Stomach (tissue), 4 donors: ENCODE measurements around the gene UBAC2.

Source experiments
- EP300 ChIP-seq: sonication (generic); formaldehyde crosslinking; IDR thresholded peaks from one replicate; pipeline ENCODE4 v1.6.1; 2017; ENCODE audit warnings: antibody characterized with exemption
- POLR2A ChIP-seq, 4 donors: fragments of 450-650 bp; IDR thresholded peaks; one replicate each; pipeline ENCODE4 v1.6.1; 2016; ENCODE audit warnings: antibody characterized with exemption in 4 of 4, control low read depth in 2 of 4, mild to moderate bottlenecking in 1 of 4, moderate library complexity in 1 of 4
- POLR2AphosphoS5 ChIP-seq, 3 donors: sonication (generic); formaldehyde crosslinking; IDR thresholded peaks; one replicate each; pipeline ENCODE4 v1.6.1; 2016; ENCODE audit warnings: antibody characterized with exemption in 3 of 3
- TF ChIP-seq, protein P1 (sequence below), 7 experiments: fragments of 450-650 bp in 4 of 7; fragments of 200-600 bp in 3 of 7; sonication (generic) in 3 of 7; IDR thresholded peaks; one replicate each; pipeline ENCODE4 v1.5.1; 2016 to 2019; ENCODE audit warnings: antibody characterized with exemption in 7 of 7, control low read depth in 2 of 7, mild to moderate bottlenecking in 1 of 7

DNA sequence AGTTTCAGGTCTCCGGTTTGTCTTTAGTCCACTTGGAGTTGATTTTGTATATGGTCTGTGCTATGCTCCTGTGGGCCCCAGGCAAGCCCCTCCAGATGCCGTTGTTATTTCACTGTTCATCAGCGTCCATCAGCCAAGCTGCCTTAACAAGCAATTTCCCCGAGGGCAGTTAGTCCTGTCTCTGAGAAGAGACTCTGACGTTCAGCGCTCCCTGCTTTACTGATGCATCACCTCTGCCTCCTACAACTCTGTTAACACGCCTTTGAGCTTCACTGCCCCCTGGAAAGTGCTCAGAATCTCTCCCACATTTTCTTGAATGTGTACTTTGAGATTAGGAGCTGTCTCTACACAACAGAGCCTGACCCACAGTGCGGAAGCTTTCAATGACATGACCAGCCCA lies 41.8 kb upstream of the UBAC2 start:
- TF ChIP-seq, protein P1, sequence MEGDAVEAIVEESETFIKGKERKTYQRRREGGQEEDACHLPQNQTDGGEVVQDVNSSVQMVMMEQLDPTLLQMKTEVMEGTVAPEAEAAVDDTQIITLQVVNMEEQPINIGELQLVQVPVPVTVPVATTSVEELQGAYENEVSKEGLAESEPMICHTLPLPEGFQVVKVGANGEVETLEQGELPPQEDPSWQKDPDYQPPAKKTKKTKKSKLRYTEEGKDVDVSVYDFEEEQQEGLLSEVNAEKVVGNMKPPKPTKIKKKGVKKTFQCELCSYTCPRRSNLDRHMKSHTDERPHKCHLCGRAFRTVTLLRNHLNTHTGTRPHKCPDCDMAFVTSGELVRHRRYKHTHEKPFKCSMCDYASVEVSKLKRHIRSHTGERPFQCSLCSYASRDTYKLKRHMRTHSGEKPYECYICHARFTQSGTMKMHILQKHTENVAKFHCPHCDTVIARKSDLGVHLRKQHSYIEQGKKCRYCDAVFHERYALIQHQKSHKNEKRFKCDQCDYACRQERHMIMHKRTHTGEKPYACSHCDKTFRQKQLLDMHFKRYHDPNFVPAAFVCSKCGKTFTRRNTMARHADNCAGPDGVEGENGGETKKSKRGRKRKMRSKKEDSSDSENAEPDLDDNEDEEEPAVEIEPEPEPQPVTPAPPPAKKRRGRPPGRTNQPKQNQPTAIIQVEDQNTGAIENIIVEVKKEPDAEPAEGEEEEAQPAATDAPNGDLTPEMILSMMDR (IDR thresholded peaks at IDR 0.05): no peak
- TF ChIP-seq POLR2A (IDR thresholded peaks at IDR 0.05) (no peak), POLR2AphosphoS5 (IDR thresholded peaks at IDR 0.05) (no peak), EP300 (no peak)
